Measurements from ENCODE around the gene UBE2D1.

- TF ChIP-seq CTCF (IDR thresholded peaks at IDR 0.05; ENCODE audit: low read depth, low read length) (no peak), POLR2A (IDR thresholded peaks at IDR 0.05; ENCODE audit: extremely low read depth, insufficient read length) (no peak), MAX (IDR thresholded peaks at IDR 0.05; ENCODE audit: low read depth, low read length) (no peak), MYC (IDR thresholded peaks at IDR 0.05; ENCODE audit: low read depth, low read length) (no peak)
Observed at GRCh38 chr10:58360412-58361004, 25.7 kb downstream of the UBE2D1 start.
